ENCODE results near the gene IL13RA1. TPM values are rescaled to one million over a fixed set of nuclear protein-coding genes. Genes with fewer than 3 reads are reported as not detected.

The IL13RA1 gene
- total RNA-seq, 4 donors from 2014 or later: 13.9 to 89.6 (median 70.2) TPM

- Histone ChIP-seq H3K27ac (no peak overlapping the region), H3K36me3 (no peaks in the 10 kb centered on the region), H3K4me1 (peaks cover 0 to 10% (median 1%) of the 10 kb centered on the region in 4 donors), H3K27me3 (no peaks in the 10 kb centered on the region), H3K9me3 (no peaks in the 10 kb centered on the region), H3K4me3 (no peak overlapping the region)
- DNase-seq: no peak
- in situ Hi-C loops (cut with MboI; ENCODE audit: low pct_ligation_motif_present in 1 of 4, low pct_unique_long_range_greater_than_20kb in 1 of 4, low sequenced_read_pairs in 3 of 4) (no loop called here), intact Hi-C loops (cut with DNase I; ENCODE audit: low total_unique reads) (no loop called here)
- TF ChIP-seq POLR2AphosphoS5 (IDR thresholded peaks at IDR 0.05) (no peak), EP300 (IDR thresholded peaks at IDR 0.05; ENCODE audit: low read depth) (no peak), CTCF (IDR thresholded peaks at IDR 0.05) (no peak), POLR2A (IDR thresholded peaks at IDR 0.05) (no peak)
- 70% methylated on average over 7 of the region's 7 CpGs; no CpG with 5 or more reads in 1 of the 2 donors for WGBS, 2 donors (ENCODE audit: low coverage in 1 of 2)
Measured at GRCh38 chrX:118736394-118737010, 9.1 kb downstream of the IL13RA1 start.

GRCh38 chrX:118739577-118739976, 12.2 kb downstream of the IL13RA1 start:
- no peaks in the 10 kb centered on the region for H3K9me3 ChIP-seq
- in situ Hi-C loops (cut with MboI; ENCODE audit: low pct_ligation_motif_present in 1 of 4, low pct_unique_long_range_greater_than_20kb in 1 of 4, low sequenced_read_pairs in 3 of 4) (no loop called here), intact Hi-C loops (cut with DNase I; ENCODE audit: low total_unique reads) (no loop called here)
- no peaks in the 10 kb centered on the region for H3K36me3 ChIP-seq
- H3K4me1 ChIP-seq: peaks cover 0 to 10% (median 0%) of the 10 kb centered on the region in 4 donors
- no peak for TF ChIP-seq POLR2A (IDR thresholded peaks at IDR 0.05)
- TF ChIP-seq CTCF (IDR thresholded peaks at IDR 0.05): no peak
- TF ChIP-seq POLR2AphosphoS5 (IDR thresholded peaks at IDR 0.05): peak in 1 of 3 donors; percentile 40
- TF ChIP-seq EP300 (IDR thresholded peaks at IDR 0.05; ENCODE audit: low read depth): no peak
- DNase-seq: no peak
- H3K27ac ChIP-seq: peak overlapping the region in 1 of 4 donors; percentile 48
- H3K27me3 ChIP-seq: no peaks in the 10 kb centered on the region
- H3K4me3 ChIP-seq: no peak overlapping the region

GRCh38 chrX:118740276-118740889, 13.0 kb downstream of the IL13RA1 start:
- Histone ChIP-seq H3K27me3 (no peaks in the 10 kb centered on the region), H3K9me3 (no peaks in the 10 kb centered on the region), H3K27ac (peak overlapping the region in 1 of 4 donors; percentile 48), H3K4me1 (peaks cover 0 to 10% (median 0%) of the 10 kb centered on the region in 4 donors), H3K36me3 (no peaks in the 10 kb centered on the region), H3K4me3 (no peak overlapping the region)
- intact Hi-C loops (cut with DNase I; ENCODE audit: low total_unique reads): no loop called here
- 67% methylated on average over 5 of the region's 5 CpGs; no CpG with 5 or more reads in 1 of the 2 donors for WGBS, 2 donors (ENCODE audit: low coverage in 1 of 2)
- TF ChIP-seq EP300 (IDR thresholded peaks at IDR 0.05; ENCODE audit: low read depth) (no peak), CTCF (IDR thresholded peaks at IDR 0.05) (no peak), POLR2A (IDR thresholded peaks at IDR 0.05) (no peak), POLR2AphosphoS5 (IDR thresholded peaks at IDR 0.05) (no peak)
- DNase-seq: no peak
- in situ Hi-C loops (cut with MboI; ENCODE audit: low pct_ligation_motif_present in 1 of 4, low pct_unique_long_range_greater_than_20kb in 1 of 4, low sequenced_read_pairs in 3 of 4): no loop called here

- no peak overlapping the region for H3K27ac ChIP-seq
- H3K4me1 ChIP-seq: no peaks in the 10 kb centered on the region
- no peaks in the 10 kb centered on the region for H3K27me3 ChIP-seq
- intact Hi-C loops (cut with DNase I; ENCODE audit: low total_unique reads) (no loop called here), in situ Hi-C loops (cut with MboI; ENCODE audit: low pct_ligation_motif_present in 1 of 4, low pct_unique_long_range_greater_than_20kb in 1 of 4, low sequenced_read_pairs in 3 of 4) (no loop called here)
- TF ChIP-seq EP300 (IDR thresholded peaks at IDR 0.05; ENCODE audit: low read depth) (no peak), POLR2AphosphoS5 (IDR thresholded peaks at IDR 0.05) (no peak), CTCF (IDR thresholded peaks at IDR 0.05) (no peak), POLR2A (IDR thresholded peaks at IDR 0.05) (no peak)
- no peak overlapping the region for H3K4me3 ChIP-seq
- no peaks in the 10 kb centered on the region for H3K9me3 ChIP-seq
- no peak for DNase-seq
- no peaks in the 10 kb centered on the region for H3K36me3 ChIP-seq
- 76 to 89% methylated on average over 1 to 2 of the region's 2 CpGs for WGBS, 2 donors (ENCODE audit: low coverage in 1 of 2)
Measured at GRCh38 chrX:118742176-118742575, 14.8 kb downstream of the IL13RA1 start.
